Head of caudate nucleus (tissue), 42 donors: ENCODE data around the gene VCAN.

Experiments
- DNase-seq, 42 donors: peaks; one replicate each; pipeline versions ENCODE4 v3.0.0 to v3.0.0-alpha.2; 2020 to 2021; ENCODE audit warnings: mixed read lengths in 7 of 42
- intact Hi-C: fragments of 100-400 bp; cut with DNase I; formaldehyde crosslinking; loops from one replicate; pipeline ENCODE4 v1.15.0; 2022

VCAN gene

DNA sequence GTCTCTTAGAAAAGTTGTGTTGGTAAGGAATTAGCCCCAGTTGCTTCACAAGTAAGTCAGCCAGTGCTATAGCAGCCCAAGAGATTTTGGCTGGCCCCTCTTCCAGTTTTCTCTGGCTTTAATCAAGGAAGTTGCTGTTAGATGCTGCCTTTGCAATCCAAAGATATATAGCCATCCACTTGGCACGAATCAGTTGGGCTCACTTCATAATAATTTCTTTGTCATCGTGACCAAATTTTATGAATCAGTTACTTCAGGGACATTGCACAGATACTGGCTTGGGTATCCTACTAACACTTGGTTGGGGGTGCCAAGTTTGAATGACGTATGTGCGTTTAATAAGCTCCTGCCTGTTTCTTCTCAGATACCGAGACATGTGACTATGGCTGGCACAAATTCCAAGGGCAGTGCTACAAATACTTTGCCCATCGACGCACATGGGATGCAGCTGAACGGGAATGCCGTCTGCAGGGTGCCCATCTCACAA, 81.5 kb downstream of the VCAN start:
- intact Hi-C loops: no loop called here
- peak in 6 of 42 donors; percentile 4 to 45 (median 13) for DNase-seq

DNA sequence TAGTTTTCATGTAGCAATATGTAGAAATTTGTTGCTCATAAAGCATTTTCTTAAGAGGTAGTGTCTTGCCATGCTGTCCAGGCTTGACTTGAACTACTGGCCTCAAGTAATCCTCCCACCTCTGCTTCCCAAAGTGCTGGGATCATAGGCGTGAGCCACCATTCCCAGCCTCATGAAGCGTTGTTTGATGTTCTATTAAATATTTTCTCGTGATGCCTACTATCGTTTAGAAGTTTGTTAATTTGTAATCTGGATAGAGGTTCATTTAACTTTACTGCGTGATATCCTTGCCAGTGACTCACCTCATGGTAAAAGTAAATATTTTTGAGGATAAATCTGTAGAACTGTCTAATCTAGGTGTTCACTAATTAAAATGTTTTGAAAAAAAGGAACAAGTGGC, 82.6 kb downstream of the VCAN start:
- intact Hi-C loops: no loop called here
- no peak for DNase-seq

DNA sequence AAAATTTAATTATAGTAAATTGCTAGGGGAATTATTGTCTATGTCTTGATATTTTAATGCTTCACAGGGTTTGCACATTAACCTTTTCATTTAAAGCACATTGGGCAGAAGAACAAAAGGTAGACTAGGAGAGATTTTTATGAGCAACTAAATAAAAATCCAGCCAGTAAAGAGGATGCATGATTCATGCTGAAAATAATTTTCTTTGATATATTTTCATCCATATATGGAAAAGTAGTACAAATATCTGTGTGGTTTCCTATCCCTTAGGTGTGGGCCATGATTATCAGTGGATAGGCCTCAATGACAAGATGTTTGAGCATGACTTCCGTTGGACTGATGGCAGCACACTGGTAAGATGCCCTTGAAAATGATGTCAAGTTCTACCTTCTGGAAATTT, 83.1 kb downstream of the VCAN start:
- no peak for DNase-seq
- intact Hi-C loops: no loop called here

DNA sequence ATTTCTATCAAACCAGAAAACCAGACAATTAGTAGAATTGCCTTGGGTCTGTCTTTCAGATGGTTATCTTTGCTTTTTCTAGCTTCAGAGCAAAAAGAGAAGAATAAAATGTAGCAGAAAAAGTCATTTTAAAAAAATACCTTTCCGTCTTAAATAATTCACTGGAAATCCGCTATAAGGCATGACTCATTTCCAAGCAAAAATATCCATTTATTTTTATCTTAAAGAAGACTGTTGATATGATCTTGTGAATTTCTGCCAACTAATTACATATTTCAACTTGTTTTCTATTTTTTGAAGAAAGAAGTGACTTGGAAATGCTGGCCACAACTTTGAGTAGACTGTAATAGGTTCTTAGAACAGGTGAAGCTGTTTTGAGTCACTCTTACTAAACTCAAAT, 83.7 kb downstream of the VCAN start:
- intact Hi-C loops: no loop called here
- DNase-seq: no peak

- DNase-seq: no peak
- intact Hi-C loops: no loop called here
Observed at GRCh38 chr5:83556190-83556589, 84.6 kb downstream of the VCAN start.

DNA sequence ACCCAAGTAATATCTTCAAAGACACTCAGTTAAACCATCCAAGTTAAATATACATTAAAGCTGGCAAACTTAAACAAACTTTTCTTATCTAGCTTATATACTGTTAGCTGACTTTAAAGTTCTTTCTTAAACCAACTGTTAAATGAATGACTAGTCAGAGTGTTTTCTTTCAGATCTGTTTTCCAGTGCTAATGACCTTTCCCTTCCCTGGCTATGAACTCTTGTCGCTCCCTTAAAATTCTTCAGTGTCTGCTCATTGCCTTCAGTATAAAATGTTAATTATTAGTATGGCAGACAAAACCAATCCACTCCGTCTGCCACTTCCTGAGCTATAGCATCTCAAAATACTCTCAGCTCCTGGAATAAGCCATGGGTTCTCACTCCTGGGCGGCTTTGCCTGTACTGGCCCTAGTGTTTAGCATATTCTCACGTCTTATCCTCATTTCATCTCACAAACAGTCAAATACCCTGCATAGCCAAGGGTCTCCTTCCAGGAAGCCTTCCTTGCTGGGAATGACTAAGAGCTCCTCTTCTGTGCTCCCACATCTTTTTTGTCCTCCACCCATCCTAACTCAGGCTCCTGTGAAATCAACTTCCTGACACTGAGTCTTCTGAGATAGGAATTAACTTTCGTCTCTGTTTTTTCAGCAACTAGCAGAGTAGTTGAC, 87.7 kb downstream of the VCAN start:
- intact Hi-C loops: no loop called here
- no peak for DNase-seq

GRCh38 chr5:83562071-83562606, 90.6 kb downstream of the VCAN start:
- no peak for DNase-seq
- intact Hi-C loops: loop anchor here (5.0 kb wide), 2 partner anchors 90 to 920 kb away; partner anchors contain the start of gene VCAN

- intact Hi-C loops: loop anchor here (5.0 kb wide), 2 partner anchors 91 to 921 kb away; partner anchors contain the start of gene VCAN
- DNase-seq: peak in 31 of 42 donors; percentile 2 to 69 (median 22)
Observed at GRCh38 chr5:83562791-83563557, 91.4 kb downstream of the VCAN start.

DNA sequence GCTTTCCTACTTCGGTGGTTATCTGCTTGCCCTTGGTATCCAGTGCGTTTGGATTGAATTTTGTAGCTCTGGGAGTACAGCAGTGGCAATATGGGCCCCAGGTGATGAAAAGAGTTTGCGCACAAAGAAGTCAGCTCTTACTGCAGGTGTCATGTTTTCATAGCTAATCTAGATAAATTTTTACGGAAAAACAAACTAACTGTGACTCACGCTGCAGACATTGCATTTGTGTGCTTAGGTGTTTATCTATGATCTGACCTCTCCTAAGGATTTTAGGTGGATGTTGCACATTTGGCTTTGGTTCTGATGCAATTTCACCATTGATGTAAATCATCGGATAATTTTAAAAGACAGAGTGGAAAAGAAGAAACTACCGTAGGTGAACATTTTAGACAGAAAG, 92.1 kb downstream of the VCAN start:
- intact Hi-C loops: loop anchor here (5.0 kb wide), 2 partner anchors 91 to 921 kb away; partner anchors contain the start of gene VCAN
- peak in 1 of 42 donors; percentile 3 for DNase-seq

DNA sequence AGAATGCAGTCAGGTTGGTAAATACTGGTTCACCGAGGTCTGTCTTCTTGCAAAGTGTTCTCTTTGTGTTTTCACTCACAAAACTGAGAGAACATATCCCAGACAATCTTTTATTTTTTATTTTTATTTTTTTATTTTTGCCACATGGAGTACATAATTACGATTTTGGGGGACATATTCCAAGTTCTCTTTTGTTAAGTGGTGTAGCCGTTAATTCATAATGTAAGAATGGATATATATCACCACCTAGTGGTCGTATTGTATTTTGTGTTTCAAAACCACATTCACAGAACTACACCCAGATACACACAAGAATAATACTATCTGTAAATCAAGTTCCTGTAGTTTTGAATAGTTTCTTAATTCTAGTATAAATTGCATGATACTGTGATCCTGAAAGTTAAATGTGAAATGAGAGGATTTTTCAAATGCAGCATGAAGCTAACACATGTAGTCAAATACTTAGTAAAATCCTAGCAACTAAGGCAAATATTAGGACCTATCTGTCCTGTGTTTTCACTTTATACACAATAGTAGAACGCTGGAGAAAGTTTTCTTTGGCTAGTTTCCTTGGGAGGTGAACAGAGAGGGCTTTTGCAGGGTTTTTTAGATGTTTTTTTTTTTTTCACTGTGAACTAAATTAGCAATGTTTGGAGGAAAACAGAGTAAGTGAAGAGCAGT, 92.7 kb downstream of the VCAN start:
- intact Hi-C loops: loop anchor here (5.0 kb wide), 2 partner anchors 92 to 922 kb away; partner anchors contain the start of gene VCAN
- DNase-seq: no peak

DNA sequence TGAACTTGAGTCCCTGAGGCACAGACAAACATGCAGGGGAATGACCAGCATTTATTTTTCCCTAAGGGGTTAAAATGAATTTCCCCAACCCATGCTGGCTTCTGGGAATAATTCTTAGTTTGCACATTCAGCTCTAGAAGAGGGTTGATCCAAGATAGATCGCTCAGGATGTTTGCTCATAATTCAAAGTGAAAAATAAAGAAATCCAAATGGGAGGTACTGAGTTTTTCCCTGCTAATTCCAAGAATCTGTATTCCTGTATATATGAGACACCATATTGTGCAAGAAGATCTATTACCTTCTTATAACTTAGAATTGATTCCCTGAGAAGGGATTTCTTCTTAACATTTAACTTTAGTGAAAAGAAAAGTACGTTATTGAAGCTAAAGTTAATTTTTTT, 96.2 kb downstream of the VCAN start:
- no peak for DNase-seq
- intact Hi-C loops: loop anchor here (5.0 kb wide), 1 partner anchor 1215 kb away; no protein-coding TSS in a partner anchor

DNA sequence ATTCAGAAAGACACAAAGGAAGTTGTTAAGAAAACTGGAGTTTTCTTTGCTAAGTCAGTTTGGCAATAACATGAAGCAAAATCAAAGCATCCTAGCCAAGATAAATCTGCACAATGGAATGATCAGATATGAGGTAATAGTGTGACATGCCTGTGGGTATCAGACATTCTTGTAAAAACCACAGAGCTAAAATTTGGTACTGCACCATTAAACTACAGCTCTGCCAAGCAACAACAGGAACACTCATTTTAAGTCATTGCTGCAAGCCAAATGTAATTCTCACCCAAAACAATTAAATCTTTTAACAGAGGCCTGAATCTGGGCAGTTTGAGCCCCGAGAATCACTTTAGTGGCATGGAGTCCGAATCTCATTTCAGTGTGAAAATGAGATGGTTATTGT, 96.6 kb downstream of the VCAN start:
- intact Hi-C loops: loop anchor here (5.0 kb wide), 1 partner anchor 1216 kb away; no protein-coding TSS in a partner anchor
- DNase-seq: no peak

DNA sequence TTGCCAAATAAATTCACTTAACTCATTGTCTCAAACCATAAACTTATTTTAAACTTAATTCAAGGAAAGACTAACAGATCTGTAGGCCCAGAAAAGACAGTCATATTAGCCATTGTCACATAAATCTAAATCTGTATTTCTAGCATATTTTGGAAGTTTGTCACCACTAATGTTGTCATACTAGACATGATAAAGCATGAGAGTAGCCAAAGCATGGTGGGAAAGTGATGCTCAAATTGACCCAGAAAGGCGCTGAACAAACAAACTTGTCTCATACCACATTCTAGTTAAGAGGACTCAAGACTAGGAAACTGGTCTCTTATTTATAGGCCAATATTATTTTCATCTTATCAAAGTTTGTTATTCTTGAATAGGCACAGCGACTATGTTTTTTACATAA, 99.4 kb downstream of the VCAN start:
- no peak for DNase-seq
- intact Hi-C loops: no loop called here

DNA sequence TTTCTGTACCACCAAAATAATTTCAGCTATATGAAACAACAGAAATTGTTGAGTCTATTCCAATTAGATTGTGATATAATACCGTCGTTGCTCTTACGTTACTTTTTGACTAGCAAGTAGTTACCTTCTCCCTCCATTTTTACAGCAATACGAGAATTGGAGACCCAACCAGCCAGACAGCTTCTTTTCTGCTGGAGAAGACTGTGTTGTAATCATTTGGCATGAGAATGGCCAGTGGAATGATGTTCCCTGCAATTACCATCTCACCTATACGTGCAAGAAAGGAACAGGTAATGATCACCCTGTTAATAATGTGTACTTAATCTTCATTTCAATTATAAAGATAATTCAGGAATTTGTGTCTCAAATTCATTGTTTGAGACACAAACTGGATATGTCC, 100.7 kb downstream of the VCAN start:
- intact Hi-C loops: no loop called here
- DNase-seq: no peak

- DNase-seq: no peak
- intact Hi-C loops: no loop called here
Observed at GRCh38 chr5:83576341-83576740, 104.8 kb downstream of the VCAN start.

GRCh38 chr5:83577036-83577636, 105.6 kb downstream of the VCAN start:
- intact Hi-C loops: no loop called here
- no peak for DNase-seq

- intact Hi-C loops: no loop called here
- DNase-seq: no peak
Observed at GRCh38 chr5:83583859-83584258, 112.3 kb downstream of the VCAN start.

DNA sequence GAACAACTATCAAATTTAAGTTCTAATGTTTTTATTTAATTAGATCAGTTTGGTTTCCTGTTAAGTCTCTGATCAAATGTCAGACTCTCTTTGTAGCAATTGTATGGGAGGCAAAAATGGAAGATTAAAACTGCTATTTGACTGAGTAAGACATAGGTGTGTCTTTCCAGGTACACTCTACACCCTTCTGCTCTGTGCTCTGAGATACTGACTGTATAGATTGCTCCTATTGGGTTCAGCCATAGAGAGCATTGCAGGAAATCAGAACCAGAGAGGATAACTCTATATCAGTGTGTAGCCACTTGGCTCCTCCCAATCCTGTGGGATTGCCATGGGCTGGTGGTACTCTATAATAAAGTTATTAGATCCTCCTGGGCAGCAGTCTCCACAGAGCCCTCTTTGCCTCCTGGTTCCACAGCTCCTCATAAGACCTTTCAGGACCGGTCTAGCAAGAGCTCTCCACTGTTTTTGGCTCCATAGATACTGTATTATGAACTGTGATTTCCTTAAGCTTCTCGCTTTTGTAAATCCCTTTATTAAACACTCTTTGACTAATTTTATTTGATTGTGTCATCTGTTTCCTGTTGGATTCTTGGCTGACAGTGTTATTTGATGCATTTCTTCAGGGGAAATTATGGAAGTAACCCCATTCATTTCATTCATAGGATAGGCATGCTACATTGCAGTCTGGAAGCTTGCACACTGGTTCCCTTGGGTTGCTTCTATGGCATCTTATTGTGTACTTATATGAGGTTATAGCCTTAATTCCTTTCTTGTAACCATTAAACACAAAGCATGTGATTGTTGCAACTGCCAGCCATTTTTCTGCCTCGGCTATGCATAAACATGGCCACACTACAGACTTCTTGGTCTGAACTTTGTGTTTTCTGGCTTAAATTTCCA, 115.6 kb downstream of the VCAN start:
- no peak for DNase-seq
- intact Hi-C loops: no loop called here
